GM18909 (cell line): ENCODE results near the gene RFC2.
A peak's percentile ranks its signal among the peaks of the same experiment; 100 is the strongest.

ENCODE experiments used
- ATAC-seq: cut with Tn5 transposase; IDR thresholded peaks from one replicate; pipeline ENCODE4 v1.9.1; 2021; ENCODE audit warnings: mild to moderate bottlenecking; ENCODE audit not compliant: unreplicated experiment, poor library complexity

Gene RFC2

GRCh38 chr7:74254129-74254857 is at the start of gene RFC2:
Gene RFC2 (minus strand): TSS chr7:74254399. CDS start chr7:74254383, 16 bp downstream.
- peak; percentile 94 for ATAC-seq

- no peak for ATAC-seq
Measured at GRCh38 chr7:74302745-74303221, 48.6 kb upstream of the RFC2 start.

- ATAC-seq, result no peak
Measured at GRCh38 chr7:74300926-74301325, 46.7 kb upstream of the RFC2 start.

- ATAC-seq, result no peak
Measured at GRCh38 chr7:74299401-74299800, 45.2 kb upstream of the RFC2 start.

- ATAC-seq, result no peak
Measured at GRCh38 chr7:74297516-74298233, 43.5 kb upstream of the RFC2 start.

GRCh38 chr7:74294191-74294998 is 40.2 kb upstream of the RFC2 start:
- no peak for ATAC-seq

GRCh38 chr7:74293577-74293908 is 39.3 kb upstream of the RFC2 start:
- no peak for ATAC-seq

- ATAC-seq, result no peak
Measured at GRCh38 chr7:74292757-74293576, 38.8 kb upstream of the RFC2 start.

- no peak for ATAC-seq
Measured at GRCh38 chr7:74291535-74291934, 37.3 kb upstream of the RFC2 start.

GRCh38 chr7:74290981-74291441 is 36.8 kb upstream of the RFC2 start:
- ATAC-seq, result no peak

- ATAC-seq, result no peak
Measured at GRCh38 chr7:74290553-74290950, 36.4 kb upstream of the RFC2 start.

- no peak for ATAC-seq
Measured at GRCh38 chr7:74289659-74290552, 35.7 kb upstream of the RFC2 start.

GRCh38 chr7:74289018-74289658 is 34.9 kb upstream of the RFC2 start, which contains the start of gene CLIP2:
Gene CLIP2 (plus strand): TSS chr7:74289407. CDS start chr7:74317547, 28,140 bp downstream.
- ATAC-seq, result peak; percentile 48

GRCh38 chr7:74288034-74288881 is 34.1 kb upstream of the RFC2 start:
- ATAC-seq, result no peak

GRCh38 chr7:74287303-74288033 is 33.3 kb upstream of the RFC2 start:
- no peak for ATAC-seq

GRCh38 chr7:74286131-74286530 is 31.9 kb upstream of the RFC2 start:
- ATAC-seq, result no peak

GRCh38 chr7:74284781-74285259 is 30.6 kb upstream of the RFC2 start:
- peak; percentile 42 for ATAC-seq
